Stimulated activated CD4-positive, alpha-beta T cell treated with anti-CD3 and anti-CD28 coated beads, Interleukin-2, amount 100 ng/mL, for 48 hours (primary cell): ENCODE measurements around the gene GAA.

ENCODE experiments used
- DNase-seq, 2 donors: peaks; one replicate each; pipeline ENCODE4 v3.0.0-alpha.2; 2020

GAA gene

GRCh38 chr17:80104956-80105375 is 3.6 kb downstream of the GAA start:
- no peak for DNase-seq

GRCh38 chr17:80105762-80106161 is 4.4 kb downstream of the GAA start:
- no peak for DNase-seq

- no peak for DNase-seq
These were observed 4.8 kb downstream of the GAA start for GRCh38 chr17:80106176-80106575.

- no peak for DNase-seq
These were observed 5.4 kb downstream of the GAA start for GRCh38 chr17:80106751-80107150.

- DNase-seq = no peak
These were observed 6.0 kb downstream of the GAA start for GRCh38 chr17:80107231-80108021.

- no peak for DNase-seq
These were observed 6.9 kb downstream of the GAA start for GRCh38 chr17:80108036-80108971.

- DNase-seq = no peak
These were observed 7.8 kb downstream of the GAA start for GRCh38 chr17:80109066-80109660.

GRCh38 chr17:80109713-80110446 is 8.5 kb downstream of the GAA start:
- DNase-seq = no peak

- DNase-seq = no peak
These were observed 9.0 kb downstream of the GAA start for GRCh38 chr17:80110447-80110812.

- no peak for DNase-seq
These were observed 9.7 kb downstream of the GAA start for GRCh38 chr17:80110927-80111701.

GRCh38 chr17:80111702-80112470 is 10.5 kb downstream of the GAA start:
- no peak for DNase-seq

- DNase-seq = no peak
These were observed 11.2 kb downstream of the GAA start for GRCh38 chr17:80112471-80113032.

- no peak for DNase-seq
These were observed 11.7 kb downstream of the GAA start for GRCh38 chr17:80113033-80113484.

GRCh38 chr17:80114758-80115157 is 13.4 kb downstream of the GAA start:
- DNase-seq = no peak

- DNase-seq = no peak
These were observed 13.8 kb downstream of the GAA start for GRCh38 chr17:80115159-80115558.

GRCh38 chr17:80116276-80116920 is 15.0 kb downstream of the GAA start:
- no peak for DNase-seq

- no peak for DNase-seq
These were observed 15.6 kb downstream of the GAA start for GRCh38 chr17:80116921-80117380.

- no peak for DNase-seq
These were observed 16.4 kb downstream of the GAA start for GRCh38 chr17:80117491-80118401.
